ENCODE results near the gene ERP44.

DNA sequence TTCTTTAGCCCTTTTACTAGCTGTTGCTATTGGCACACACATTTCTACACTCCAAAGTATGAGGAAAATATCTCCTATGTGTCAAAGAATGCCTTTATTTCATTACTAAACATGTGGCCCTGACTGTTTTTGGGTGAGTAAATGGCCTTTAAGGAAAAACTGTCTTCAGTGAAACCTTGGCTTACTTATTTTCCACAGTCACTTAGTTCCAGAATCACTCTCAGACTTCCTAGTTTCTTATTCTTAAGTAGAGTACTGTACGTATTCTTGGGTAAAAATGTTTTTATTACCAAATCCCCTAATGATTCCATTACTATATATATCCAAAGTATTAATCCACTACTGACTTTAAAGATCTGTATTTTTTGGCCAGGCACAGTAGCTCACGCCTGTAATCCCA is 27.5 kb downstream of the ERP44 start:
- TF ChIP-seq, protein P1, sequence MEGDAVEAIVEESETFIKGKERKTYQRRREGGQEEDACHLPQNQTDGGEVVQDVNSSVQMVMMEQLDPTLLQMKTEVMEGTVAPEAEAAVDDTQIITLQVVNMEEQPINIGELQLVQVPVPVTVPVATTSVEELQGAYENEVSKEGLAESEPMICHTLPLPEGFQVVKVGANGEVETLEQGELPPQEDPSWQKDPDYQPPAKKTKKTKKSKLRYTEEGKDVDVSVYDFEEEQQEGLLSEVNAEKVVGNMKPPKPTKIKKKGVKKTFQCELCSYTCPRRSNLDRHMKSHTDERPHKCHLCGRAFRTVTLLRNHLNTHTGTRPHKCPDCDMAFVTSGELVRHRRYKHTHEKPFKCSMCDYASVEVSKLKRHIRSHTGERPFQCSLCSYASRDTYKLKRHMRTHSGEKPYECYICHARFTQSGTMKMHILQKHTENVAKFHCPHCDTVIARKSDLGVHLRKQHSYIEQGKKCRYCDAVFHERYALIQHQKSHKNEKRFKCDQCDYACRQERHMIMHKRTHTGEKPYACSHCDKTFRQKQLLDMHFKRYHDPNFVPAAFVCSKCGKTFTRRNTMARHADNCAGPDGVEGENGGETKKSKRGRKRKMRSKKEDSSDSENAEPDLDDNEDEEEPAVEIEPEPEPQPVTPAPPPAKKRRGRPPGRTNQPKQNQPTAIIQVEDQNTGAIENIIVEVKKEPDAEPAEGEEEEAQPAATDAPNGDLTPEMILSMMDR (IDR thresholded peaks at IDR 0.05): no peak
- TF ChIP-seq EZH2phosphoT487 (IDR thresholded peaks at IDR 0.05) (no peak), EZH2 (IDR thresholded peaks at IDR 0.05) (no peak)
